H1 (cell line): ENCODE results near the gene RAB3C. TPM values are rescaled to one million over a fixed set of nuclear protein-coding genes. Genes with fewer than 3 reads are reported as not detected.

Experiments
- POLR2AphosphoS5 ChIP-seq: IDR thresholded peaks from 2 replicates; pipeline ENCODE4 v1.6.1; 2011; ENCODE audit warnings: low read depth, low read length
- polyA plus RNA-seq, 7 experiments: library from polyadenylated mRNA; depleted of rRNA in 3 of 7; stranded (reverse) in 5 of 7; unstranded in 2 of 7; fragments of >200 nt in 5 of 7; fragments of 200-250 nt in 2 of 7; gene quantifications; 1 replicate in 5 of 7; 2 replicates in 1 of 7; 4 replicates in 1 of 7; pipeline versions ENCODE4 v1.2.1 to v1.2.3, GENCODE V29; 2011 to 2013; ENCODE audit warnings: missing spikeins in 2 of 7, mixed read lengths in 2 of 7
- total RNA-seq: library from RNA; stranded (reverse); fragmentation: NEBNext Ultra II Directional; extraction: Animal tissue kit (Norgen Biotek cat#: 25700); gene quantifications from 2 replicates; pipeline ENCODE4 v1.2.1, GENCODE V29; 2021
- TF ChIP-seq, protein P1 (sequence below): fragments of 300-600 bp; sonication (generic); IDR thresholded peaks from 2 replicates; pipeline ENCODE4 v1.7.1; 2012; ENCODE audit warnings: low read length, moderate library complexity, mild to moderate bottlenecking, inconsistent platforms; ENCODE audit not compliant: insufficient replicate concordance

RAB3C gene
- total and polyA plus RNA-seq, 2 of the 8 experiments (the other 6 are each of a cell fraction or from before 2014, with no cell fraction given), result 14.7 to 18.3 TPM

- TF ChIP-seq, protein P1, sequence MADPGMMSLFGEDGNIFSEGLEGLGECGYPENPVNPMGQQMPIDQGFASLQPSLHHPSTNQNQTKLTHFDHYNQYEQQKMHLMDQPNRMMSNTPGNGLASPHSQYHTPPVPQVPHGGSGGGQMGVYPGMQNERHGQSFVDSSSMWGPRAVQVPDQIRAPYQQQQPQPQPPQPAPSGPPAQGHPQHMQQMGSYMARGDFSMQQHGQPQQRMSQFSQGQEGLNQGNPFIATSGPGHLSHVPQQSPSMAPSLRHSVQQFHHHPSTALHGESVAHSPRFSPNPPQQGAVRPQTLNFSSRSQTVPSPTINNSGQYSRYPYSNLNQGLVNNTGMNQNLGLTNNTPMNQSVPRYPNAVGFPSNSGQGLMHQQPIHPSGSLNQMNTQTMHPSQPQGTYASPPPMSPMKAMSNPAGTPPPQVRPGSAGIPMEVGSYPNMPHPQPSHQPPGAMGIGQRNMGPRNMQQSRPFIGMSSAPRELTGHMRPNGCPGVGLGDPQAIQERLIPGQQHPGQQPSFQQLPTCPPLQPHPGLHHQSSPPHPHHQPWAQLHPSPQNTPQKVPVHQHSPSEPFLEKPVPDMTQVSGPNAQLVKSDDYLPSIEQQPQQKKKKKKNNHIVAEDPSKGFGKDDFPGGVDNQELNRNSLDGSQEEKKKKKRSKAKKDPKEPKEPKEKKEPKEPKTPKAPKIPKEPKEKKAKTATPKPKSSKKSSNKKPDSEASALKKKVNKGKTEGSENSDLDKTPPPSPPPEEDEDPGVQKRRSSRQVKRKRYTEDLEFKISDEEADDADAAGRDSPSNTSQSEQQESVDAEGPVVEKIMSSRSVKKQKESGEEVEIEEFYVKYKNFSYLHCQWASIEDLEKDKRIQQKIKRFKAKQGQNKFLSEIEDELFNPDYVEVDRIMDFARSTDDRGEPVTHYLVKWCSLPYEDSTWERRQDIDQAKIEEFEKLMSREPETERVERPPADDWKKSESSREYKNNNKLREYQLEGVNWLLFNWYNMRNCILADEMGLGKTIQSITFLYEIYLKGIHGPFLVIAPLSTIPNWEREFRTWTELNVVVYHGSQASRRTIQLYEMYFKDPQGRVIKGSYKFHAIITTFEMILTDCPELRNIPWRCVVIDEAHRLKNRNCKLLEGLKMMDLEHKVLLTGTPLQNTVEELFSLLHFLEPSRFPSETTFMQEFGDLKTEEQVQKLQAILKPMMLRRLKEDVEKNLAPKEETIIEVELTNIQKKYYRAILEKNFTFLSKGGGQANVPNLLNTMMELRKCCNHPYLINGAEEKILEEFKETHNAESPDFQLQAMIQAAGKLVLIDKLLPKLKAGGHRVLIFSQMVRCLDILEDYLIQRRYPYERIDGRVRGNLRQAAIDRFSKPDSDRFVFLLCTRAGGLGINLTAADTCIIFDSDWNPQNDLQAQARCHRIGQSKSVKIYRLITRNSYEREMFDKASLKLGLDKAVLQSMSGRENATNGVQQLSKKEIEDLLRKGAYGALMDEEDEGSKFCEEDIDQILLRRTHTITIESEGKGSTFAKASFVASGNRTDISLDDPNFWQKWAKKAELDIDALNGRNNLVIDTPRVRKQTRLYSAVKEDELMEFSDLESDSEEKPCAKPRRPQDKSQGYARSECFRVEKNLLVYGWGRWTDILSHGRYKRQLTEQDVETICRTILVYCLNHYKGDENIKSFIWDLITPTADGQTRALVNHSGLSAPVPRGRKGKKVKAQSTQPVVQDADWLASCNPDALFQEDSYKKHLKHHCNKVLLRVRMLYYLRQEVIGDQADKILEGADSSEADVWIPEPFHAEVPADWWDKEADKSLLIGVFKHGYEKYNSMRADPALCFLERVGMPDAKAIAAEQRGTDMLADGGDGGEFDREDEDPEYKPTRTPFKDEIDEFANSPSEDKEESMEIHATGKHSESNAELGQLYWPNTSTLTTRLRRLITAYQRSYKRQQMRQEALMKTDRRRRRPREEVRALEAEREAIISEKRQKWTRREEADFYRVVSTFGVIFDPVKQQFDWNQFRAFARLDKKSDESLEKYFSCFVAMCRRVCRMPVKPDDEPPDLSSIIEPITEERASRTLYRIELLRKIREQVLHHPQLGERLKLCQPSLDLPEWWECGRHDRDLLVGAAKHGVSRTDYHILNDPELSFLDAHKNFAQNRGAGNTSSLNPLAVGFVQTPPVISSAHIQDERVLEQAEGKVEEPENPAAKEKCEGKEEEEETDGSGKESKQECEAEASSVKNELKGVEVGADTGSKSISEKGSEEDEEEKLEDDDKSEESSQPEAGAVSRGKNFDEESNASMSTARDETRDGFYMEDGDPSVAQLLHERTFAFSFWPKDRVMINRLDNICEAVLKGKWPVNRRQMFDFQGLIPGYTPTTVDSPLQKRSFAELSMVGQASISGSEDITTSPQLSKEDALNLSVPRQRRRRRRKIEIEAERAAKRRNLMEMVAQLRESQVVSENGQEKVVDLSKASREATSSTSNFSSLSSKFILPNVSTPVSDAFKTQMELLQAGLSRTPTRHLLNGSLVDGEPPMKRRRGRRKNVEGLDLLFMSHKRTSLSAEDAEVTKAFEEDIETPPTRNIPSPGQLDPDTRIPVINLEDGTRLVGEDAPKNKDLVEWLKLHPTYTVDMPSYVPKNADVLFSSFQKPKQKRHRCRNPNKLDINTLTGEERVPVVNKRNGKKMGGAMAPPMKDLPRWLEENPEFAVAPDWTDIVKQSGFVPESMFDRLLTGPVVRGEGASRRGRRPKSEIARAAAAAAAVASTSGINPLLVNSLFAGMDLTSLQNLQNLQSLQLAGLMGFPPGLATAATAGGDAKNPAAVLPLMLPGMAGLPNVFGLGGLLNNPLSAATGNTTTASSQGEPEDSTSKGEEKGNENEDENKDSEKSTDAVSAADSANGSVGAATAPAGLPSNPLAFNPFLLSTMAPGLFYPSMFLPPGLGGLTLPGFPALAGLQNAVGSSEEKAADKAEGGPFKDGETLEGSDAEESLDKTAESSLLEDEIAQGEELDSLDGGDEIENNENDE, result no peak
- no peak for TF ChIP-seq POLR2AphosphoS5
- TF ChIP-seq, all 59 proteins: peak for 0
Measured at GRCh38 chr5:58544926-58545325, 37.9 kb upstream of the RAB3C start (continued).
